OCI-LY1 (cell line): Measurements from ENCODE around the gene SLC7A8.
A peak's percentile ranks its signal among the peaks of the same experiment; 100 is the strongest.

ENCODE experiments used
- H2AFZ ChIP-seq: fragments of 200-600 bp; sonication (generic), shearing (Covaris generic); 2 replicates; pipeline ENCODE4 v1.6.0; 2014; ENCODE audit warnings: antibody characterized with exemption, mild to moderate bottlenecking, low read length
- H3F3A ChIP-seq: fragments of 200-600 bp; sonication (generic), shearing (Covaris generic); 2 replicates; pipeline ENCODE4 v1.6.0; 2014; ENCODE audit warnings: mild to moderate bottlenecking, antibody characterized with exemption, low read length, moderate library complexity; ENCODE audit not compliant: insufficient read depth
- H3K27ac ChIP-seq: fragments of 200-600 bp; sonication (generic); 2 replicates; pipeline ENCODE4 v1.5.1; 2014; ENCODE audit warnings: low read length, mixed run types, mild to moderate bottlenecking, low read depth; ENCODE audit not compliant: poor library complexity, severe bottlenecking
- H3K27me3 ChIP-seq: fragments of 200-600 bp; sonication (generic); 2 replicates; pipeline ENCODE4 v1.6.0; 2014; ENCODE audit warnings: antibody characterized with exemption, mild to moderate bottlenecking, low read length, moderate library complexity; ENCODE audit not compliant: insufficient read depth
- H3K36me3 ChIP-seq: fragments of 200-600 bp; sonication (generic); 2 replicates; pipeline ENCODE4 v1.6.1; 2014; ENCODE audit warnings: mild to moderate bottlenecking, antibody characterized with exemption, low read length, moderate library complexity, mixed read lengths; ENCODE audit not compliant: insufficient read depth
- H3K4me1 ChIP-seq: fragments of 200-600 bp; sonication (generic); 2 replicates; pipeline ENCODE4 v1.5.1; 2014; ENCODE audit warnings: mild to moderate bottlenecking, low read length, moderate library complexity; ENCODE audit not compliant: insufficient read depth, severe bottlenecking
- H3K4me2 ChIP-seq: fragments of 200-600 bp; sonication (generic), shearing (Covaris generic); 2 replicates; pipeline ENCODE4 v1.6.1; 2014; ENCODE audit warnings: low read length
- H3K4me3 ChIP-seq: fragments of 200-600 bp; sonication (generic); 2 replicates; pipeline ENCODE4 v1.5.1; 2014; ENCODE audit warnings: low read length, low read depth, mild to moderate bottlenecking, mixed read lengths; ENCODE audit not compliant: poor library complexity, severe bottlenecking
- H3K79me2 ChIP-seq: fragments of 200-600 bp; shearing (Covaris generic); 2 replicates; pipeline ENCODE4 v1.6.1; 2016; ENCODE audit warnings: mixed run types, low read length, mixed read lengths; ENCODE audit not compliant: insufficient read depth
- H3K9ac ChIP-seq: fragments of 200-600 bp; sonication (generic), shearing (Covaris generic); 2 replicates; pipeline ENCODE4 v1.6.1; 2014; ENCODE audit warnings: mild to moderate bottlenecking, low read length, mixed read lengths
- H3K9me2 ChIP-seq: fragments of 200-600 bp; sonication (generic), shearing (Covaris generic); 2 replicates; pipeline ENCODE4 v1.6.1; 2014; ENCODE audit warnings: low read depth, mild to moderate bottlenecking, low read length, mixed read lengths
- H3K9me3 ChIP-seq: fragments of 200-600 bp; shearing (Covaris generic); 2 replicates; pipeline ENCODE4 v1.6.1; 2014; ENCODE audit warnings: low read length, mixed read lengths
- H4K20me1 ChIP-seq: fragments of 200-600 bp; sonication (generic), shearing (Covaris generic); 2 replicates; pipeline ENCODE4 v1.6.0; 2016; ENCODE audit warnings: mild to moderate bottlenecking, low read length; ENCODE audit not compliant: insufficient read depth
- CTCF ChIP-seq: fragments of 200-600 bp; sonication (generic), shearing (Covaris generic); IDR thresholded peaks from 2 replicates; pipeline ENCODE4 v1.5.1; 2017; ENCODE audit warnings: mild to moderate bottlenecking, antibody characterized with exemption, low read length, moderate library complexity, mixed read lengths
- EZH2 ChIP-seq: fragments of 200-600 bp; sonication (generic), shearing (Covaris generic); IDR thresholded peaks from 2 replicates; pipeline ENCODE4 v1.8.0; 2017; ENCODE audit warnings: borderline replicate concordance, mixed run types, mild to moderate bottlenecking, antibody characterized with exemption, low read length, moderate library complexity, mixed read lengths

SLC7A8 gene

DNA sequence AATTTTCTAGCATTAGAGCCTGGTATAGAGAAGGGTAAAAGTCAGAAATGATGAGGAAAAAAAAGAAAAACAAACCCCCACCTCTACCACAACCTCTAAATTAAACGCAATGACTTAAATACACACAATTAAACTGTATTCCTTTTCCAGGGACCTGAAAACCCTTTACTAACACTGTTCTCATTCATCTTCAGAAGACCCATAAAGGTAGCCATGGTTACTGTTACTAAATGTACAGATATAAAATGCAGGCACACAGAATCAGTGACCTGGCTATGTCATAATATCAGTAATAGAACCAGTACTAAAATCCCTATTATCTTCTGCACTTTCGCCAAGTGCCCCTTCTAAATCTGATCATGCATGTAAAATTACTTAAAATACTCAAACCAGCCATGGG, 89.9 kb downstream of the SLC7A8 start:
- Histone ChIP-seq H3K4me1 (peaks cover 25% of the 10 kb centered on the region), H3K9ac (peak overlapping the region; percentile 83), H3F3A (no peaks in the 10 kb centered on the region), H4K20me1 (no peaks in the 10 kb centered on the region), H3K9me3 (no peaks in the 10 kb centered on the region), H3K27ac (no peak overlapping the region), H2AFZ (no peak overlapping the region), H3K36me3 (peaks cover 69% of the 10 kb centered on the region), H3K27me3 (no peaks in the 10 kb centered on the region), H3K9me2 (no peaks in the 10 kb centered on the region), H3K79me2 (peaks cover 30% of the 10 kb centered on the region), H3K4me2 (peak overlapping the region; percentile 93), H3K4me3 (peak overlapping the region; percentile 73)
- TF ChIP-seq EZH2 (no peak), CTCF (no peak)

GRCh38 chr14:23093104-23093503, 90.4 kb downstream of the SLC7A8 start:
- Histone ChIP-seq H3K9me3 (no peaks in the 10 kb centered on the region), H3K4me3 (peak overlapping the region; percentile 73), H4K20me1 (no peaks in the 10 kb centered on the region), H3K4me1 (peaks cover 25% of the 10 kb centered on the region), H3K36me3 (peaks cover 69% of the 10 kb centered on the region), H3K9ac (peak overlapping the region; percentile 9; the same call in 1 of the 2 replicates), H3K27me3 (no peaks in the 10 kb centered on the region), H2AFZ (no peak overlapping the region), H3K4me2 (peak overlapping the region; percentile 93), H3K79me2 (peaks cover 30% of the 10 kb centered on the region), H3K27ac (no peak overlapping the region), H3F3A (no peaks in the 10 kb centered on the region), H3K9me2 (no peaks in the 10 kb centered on the region)
- TF ChIP-seq EZH2, result no peak
- no peak for TF ChIP-seq CTCF

- H3K36me3 ChIP-seq, result peaks cover 68% of the 10 kb centered on the region
- H3K27ac ChIP-seq, result no peak overlapping the region
- no peaks in the 10 kb centered on the region for H4K20me1 ChIP-seq
- H3K9me3 ChIP-seq, result no peaks in the 10 kb centered on the region
- TF ChIP-seq CTCF (no peak), EZH2 (no peak)
- H3F3A ChIP-seq, result no peaks in the 10 kb centered on the region
- H3K9me2 ChIP-seq, result no peaks in the 10 kb centered on the region
- no peaks in the 10 kb centered on the region for H3K27me3 ChIP-seq
- H3K9ac ChIP-seq, result no peak overlapping the region
- peaks cover 30% of the 10 kb centered on the region for H3K79me2 ChIP-seq
- H2AFZ ChIP-seq, result no peak overlapping the region
- H3K4me1 ChIP-seq, result peaks cover 21% of the 10 kb centered on the region
- no peak overlapping the region for H3K4me2 ChIP-seq
- H3K4me3 ChIP-seq, result no peak overlapping the region
These were observed 91.9 kb downstream of the SLC7A8 start for GRCh38 chr14:23091294-23092225.
